ENCODE data around the gene GALNT3. TPM values are rescaled to one million over a fixed set of nuclear protein-coding genes. Genes with fewer than 3 reads are reported as not detected.
A peak's percentile ranks its signal among the peaks of the same experiment; 100 is the strongest.

The GALNT3 gene
- total RNA-seq: not detected
- long read RNA-seq: 0 reads

DNA sequence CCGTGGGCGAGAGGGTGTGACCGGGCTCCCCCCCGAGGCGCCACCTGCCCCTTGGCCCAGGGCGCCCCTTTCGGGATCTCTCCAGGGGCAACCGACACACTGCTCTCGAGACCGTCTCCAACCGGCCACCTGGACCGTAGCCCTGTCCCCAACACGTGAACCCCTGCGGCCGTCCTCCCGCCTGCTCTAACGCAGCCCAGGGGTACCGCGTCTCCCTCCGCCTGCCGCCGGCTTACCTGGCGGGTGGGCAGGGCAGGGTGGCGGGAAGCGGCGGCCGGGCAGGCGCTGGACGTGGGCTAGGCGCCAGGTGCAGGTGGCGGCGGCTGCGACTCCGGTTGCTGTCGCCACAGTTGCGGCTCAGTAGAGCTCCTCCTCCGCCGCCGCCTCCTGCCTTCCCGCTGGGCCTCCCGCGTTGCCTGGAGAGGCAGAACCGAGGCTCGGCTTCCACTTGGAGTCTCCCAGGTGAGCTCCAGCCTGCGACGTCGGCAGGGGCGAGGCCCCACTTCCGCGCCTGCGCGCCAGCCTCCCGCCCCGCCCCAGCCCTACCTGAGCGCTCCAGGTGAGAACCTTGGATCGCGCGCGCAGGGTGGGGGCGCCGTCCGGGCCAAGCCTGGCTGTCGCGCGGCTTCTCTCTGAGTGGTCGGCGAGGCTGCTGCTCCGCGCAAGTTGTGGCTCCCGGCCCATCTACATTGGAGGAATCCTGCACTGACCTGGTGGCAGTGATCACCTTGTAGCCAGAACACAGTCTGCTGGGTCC is at the start of gene GALNT3:
TSS of gene GALNT3 (minus strand) at position 469 of the 757 bp plus-strand sequence. CDS start 23,547 bp downstream, outside the sequence.
- peak; percentile 37 for ATAC-seq
- DNase-seq (ENCODE audit: missing footprints): peak; percentile 71

GRCh38 chr2:165843351-165843750 is 49.3 kb upstream of the GALNT3 start:
- DNase-seq (ENCODE audit: missing footprints) (no peak), ATAC-seq (no peak)
- intact Hi-C loops (cut with DNase I): no loop called here

More for the DNA sequence above, at the start of gene GALNT3:
- intact Hi-C loops (cut with DNase I): no loop called here

- intact Hi-C loops (cut with DNase I): no loop called here
- ATAC-seq (no peak), DNase-seq (ENCODE audit: missing footprints) (no peak)
Measured at GRCh38 chr2:165840333-165840958, 46.4 kb upstream of the GALNT3 start.

GRCh38 chr2:165839610-165840009 is 45.6 kb upstream of the GALNT3 start:
- no peak for ATAC-seq
- intact Hi-C loops (cut with DNase I): no loop called here
- DNase-seq (ENCODE audit: missing footprints): no peak

- no peak for DNase-seq (ENCODE audit: missing footprints)
- no peak for ATAC-seq
- intact Hi-C loops (cut with DNase I): no loop called here
Measured at GRCh38 chr2:165837122-165837521, 43.1 kb upstream of the GALNT3 start.

GRCh38 chr2:165835363-165835762 is 41.3 kb upstream of the GALNT3 start:
- intact Hi-C loops (cut with DNase I): no loop called here
- ATAC-seq (no peak), DNase-seq (ENCODE audit: missing footprints) (no peak)

DNA sequence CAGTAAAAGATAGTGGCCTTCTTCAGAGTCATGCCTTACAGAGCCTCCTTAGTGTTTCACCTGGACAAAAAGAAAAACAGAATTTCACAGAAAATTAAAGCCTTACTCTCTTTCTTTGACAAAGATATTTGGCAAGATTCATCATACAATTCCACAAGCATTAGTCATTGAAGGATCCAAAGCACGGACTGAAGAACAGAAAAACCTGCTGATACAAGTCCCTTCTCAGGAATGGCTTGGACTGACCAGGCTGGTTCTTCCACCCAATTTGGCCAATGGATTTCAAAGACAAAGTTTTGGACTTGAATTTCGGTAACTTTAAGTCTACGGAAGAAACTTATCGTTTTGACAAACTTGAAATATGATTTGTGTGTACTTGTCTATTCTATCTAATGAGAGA is 39.1 kb upstream of the GALNT3 start:
- ATAC-seq (no peak), DNase-seq (ENCODE audit: missing footprints) (no peak)
- intact Hi-C loops (cut with DNase I): no loop called here

DNA sequence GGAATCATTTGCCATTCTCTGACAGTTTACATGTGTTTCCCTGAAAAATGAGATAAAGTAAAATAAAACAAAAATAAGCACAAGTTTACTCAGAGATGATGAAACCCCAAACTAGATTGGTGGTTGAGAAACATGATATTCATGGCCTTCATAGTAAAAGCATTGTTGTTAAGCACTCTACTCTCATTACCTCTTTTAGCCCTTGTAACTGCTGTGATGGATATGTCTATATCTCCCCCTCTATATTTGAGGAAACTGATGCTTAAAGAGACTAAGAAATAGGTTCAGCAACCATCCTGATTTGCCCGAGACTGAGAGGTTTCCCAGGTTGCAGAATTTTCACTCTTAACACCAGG is 33.9 kb upstream of the GALNT3 start:
- intact Hi-C loops (cut with DNase I): no loop called here
- DNase-seq (ENCODE audit: missing footprints) (no peak), ATAC-seq (no peak)

GRCh38 chr2:165827016-165827920 is 33.2 kb upstream of the GALNT3 start:
- ATAC-seq (no peak), DNase-seq (ENCODE audit: missing footprints) (no peak)
- intact Hi-C loops (cut with DNase I): no loop called here

GRCh38 chr2:165825041-165825440 is 31.0 kb upstream of the GALNT3 start:
- DNase-seq (ENCODE audit: missing footprints) (no peak), ATAC-seq (no peak)
- intact Hi-C loops (cut with DNase I): no loop called here

GRCh38 chr2:165820296-165820695 is 26.2 kb upstream of the GALNT3 start:
- DNase-seq (ENCODE audit: missing footprints) (no peak), ATAC-seq (no peak)
- intact Hi-C loops (cut with DNase I): no loop called here

- no peak for ATAC-seq
- intact Hi-C loops (cut with DNase I): no loop called here
- DNase-seq (ENCODE audit: missing footprints): no peak
Measured at GRCh38 chr2:165818920-165819319, 24.9 kb upstream of the GALNT3 start.

DNA sequence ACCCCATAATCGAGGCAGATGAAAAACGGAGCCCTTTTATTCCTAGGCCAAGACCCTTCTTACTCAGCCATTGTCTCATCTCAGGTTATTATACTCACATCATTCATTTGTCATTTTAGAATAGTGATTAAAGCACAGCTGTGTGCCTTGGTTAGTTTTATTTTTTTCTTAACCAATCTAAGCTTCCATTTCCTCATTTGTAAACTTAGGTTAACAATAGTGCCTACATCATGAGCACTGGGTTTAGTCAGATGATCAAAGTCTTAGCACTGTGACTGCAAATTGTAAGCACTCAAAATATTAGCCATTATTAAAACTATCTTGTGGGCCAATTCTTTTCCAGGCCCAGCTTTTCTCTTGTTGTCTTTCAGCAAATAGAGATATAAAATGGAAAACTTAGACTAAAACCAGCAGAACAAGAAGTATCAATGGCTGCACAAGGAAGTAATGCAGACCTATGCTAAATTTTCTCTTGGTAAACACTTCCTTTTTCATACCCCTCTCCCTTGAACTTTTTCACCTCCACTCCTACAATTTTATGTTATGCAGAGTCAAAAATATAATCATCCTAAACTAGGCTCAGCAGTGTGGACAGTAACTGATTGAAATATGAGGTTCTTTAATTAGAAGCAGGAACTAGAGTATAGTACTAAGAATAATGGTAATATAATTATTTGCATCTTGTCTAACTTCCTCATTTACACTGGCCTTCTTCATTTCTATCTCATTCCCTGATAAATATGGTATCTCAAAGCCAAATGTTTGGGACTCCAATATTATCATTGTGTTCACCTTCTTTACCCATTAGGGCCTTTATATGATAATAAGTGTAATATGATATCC is 21.5 kb upstream of the GALNT3 start:
- ATAC-seq (no peak), DNase-seq (ENCODE audit: missing footprints) (no peak)
- intact Hi-C loops (cut with DNase I): no loop called here

DNA sequence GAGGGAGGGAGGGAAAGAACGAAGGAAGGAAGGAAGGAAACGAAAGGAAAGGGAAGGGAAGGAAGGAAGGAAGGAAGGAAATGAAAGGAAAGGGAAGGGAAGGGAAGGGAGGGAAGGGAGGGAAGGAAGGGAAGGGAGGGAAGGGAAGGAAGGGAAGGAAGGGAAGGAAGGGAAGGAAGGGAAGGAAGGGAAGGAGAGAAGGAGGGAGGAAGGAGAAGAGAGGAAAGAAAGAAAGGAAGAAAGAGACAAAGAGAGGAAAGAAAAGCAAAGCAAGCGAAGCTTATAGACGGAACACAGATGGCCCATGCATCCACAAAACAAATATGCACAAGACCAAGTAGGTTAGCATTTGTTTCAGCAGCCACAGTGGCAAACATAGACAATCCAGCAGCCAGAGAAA is 20.4 kb upstream of the GALNT3 start:
- intact Hi-C loops (cut with DNase I): no loop called here
- ATAC-seq (no peak), DNase-seq (ENCODE audit: missing footprints) (no peak)

- intact Hi-C loops (cut with DNase I): no loop called here
- DNase-seq (ENCODE audit: missing footprints) (no peak), ATAC-seq (no peak)
Measured at GRCh38 chr2:165811592-165812370, 17.7 kb upstream of the GALNT3 start.

DNA sequence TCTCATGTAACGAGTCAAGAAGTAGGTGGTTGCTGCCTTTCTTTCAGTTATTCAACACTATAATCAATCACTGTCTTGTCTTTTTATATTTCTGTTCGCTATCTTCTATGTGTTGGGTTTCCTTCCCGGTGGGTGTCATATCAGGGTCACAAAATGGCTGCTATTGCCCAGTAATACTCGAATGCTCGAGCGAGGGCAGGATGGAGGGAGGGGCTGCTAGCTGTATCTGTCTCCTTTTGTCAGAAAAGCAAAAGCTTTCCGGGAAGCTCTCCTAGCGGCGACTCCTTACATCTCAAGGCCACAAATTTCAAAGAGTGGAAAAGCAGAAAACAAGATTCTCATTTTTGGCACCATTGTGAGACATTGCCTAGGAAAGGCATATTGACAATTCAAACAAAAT is 16.4 kb upstream of the GALNT3 start:
- ATAC-seq: no peak
- intact Hi-C loops (cut with DNase I): no loop called here
- no peak for DNase-seq (ENCODE audit: missing footprints)

GRCh38 chr2:165804719-165805118 is 10.7 kb upstream of the GALNT3 start:
- intact Hi-C loops (cut with DNase I): no loop called here
- no peak for DNase-seq (ENCODE audit: missing footprints)
- ATAC-seq: no peak

GRCh38 chr2:165803123-165803760 is 9.2 kb upstream of the GALNT3 start:
- intact Hi-C loops (cut with DNase I): no loop called here
- ATAC-seq: no peak
- no peak for DNase-seq (ENCODE audit: missing footprints)

Data from Right ventricle myocardium inferior (tissue), 1 donor.